Measurements from ENCODE around the gene CDK14.

- TF ChIP-seq POLR2A (IDR thresholded peaks at IDR 0.05; ENCODE audit: low read depth, low read length) (no peak), TAF1 (IDR thresholded peaks at IDR 0.05; ENCODE audit: borderline replicate concordance, low read depth, low read length) (no peak), POLR2AphosphoS5 (IDR thresholded peaks at IDR 0.05; ENCODE audit: low read depth, low read length) (no peak)
Observed at GRCh38 chr7:90574820-90575187, 21.3 kb upstream of the CDK14 start.
